GM10847 (cell line): Measurements from ENCODE around the gene KCNQ1.

Experiments
- POLR2A ChIP-seq: IDR thresholded peaks from 2 replicates; pipeline ENCODE4 v1.6.1; 2011; ENCODE audit not compliant: insufficient read length; ENCODE audit errors: extremely low read depth

Gene KCNQ1

DNA sequence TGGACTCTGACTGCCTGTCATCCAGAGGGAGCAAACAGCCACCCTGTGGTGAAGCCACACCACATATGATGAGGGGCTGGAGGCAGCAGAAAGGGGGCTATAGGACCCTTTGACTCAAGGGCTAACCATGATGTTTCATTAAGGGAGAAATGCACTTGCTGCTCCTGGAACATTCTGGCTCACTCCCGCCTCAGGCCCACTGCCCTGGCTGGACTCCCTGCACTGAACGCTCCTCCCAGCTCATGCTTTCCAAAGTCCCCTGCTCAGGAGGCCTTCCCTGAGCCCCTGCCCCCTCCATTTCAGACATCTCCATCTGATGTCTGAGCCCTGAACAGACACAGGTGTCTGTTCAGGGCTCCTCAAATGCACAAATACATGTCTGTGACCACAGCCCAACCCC lies 371.7 kb downstream of the KCNQ1 start:
- TF ChIP-seq POLR2A = no peak

DNA sequence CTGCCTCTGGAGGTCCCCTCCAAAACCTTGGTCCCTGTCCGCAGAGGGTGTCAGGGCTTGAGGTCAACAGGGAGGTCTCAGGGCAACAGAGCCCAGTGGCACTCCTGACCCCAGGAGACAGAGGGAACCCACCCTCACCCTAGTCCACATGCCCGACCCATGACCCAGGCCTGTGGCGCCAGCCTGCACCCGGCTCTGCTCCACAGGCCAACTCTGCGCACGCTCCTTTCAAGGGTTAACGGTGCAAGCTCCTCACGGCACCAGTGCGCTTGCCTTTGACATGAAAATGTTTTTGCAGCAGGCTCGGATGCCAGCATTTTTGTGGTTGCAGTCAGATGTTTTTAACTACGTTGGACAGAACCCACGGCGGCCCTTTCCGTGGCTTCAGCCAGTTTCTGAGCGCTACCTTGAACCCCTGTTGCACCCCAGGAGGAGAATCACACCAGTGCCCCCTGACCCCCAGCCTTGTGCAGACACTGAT lies 372.2 kb downstream of the KCNQ1 start:
- TF ChIP-seq POLR2A = no peak

DNA sequence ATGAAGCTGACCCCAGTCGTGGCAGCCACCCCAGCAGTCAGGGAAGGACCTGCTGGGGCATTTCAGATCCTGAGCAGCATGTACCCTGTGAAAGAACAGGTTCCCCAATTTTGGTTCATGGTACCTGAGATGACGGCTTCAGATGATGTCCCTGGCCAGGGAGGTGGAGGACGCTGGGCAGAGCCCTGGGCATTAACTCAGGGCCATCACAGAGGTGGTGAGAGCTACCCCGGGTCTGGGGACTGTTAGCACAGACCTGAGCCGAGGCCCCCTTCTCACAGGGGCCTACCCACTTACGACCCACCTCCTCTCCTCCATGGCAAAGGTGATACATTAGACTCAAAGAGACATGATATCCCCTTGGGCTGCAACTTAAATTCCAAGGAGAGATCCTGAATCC lies 372.6 kb downstream of the KCNQ1 start:
- TF ChIP-seq POLR2A = no peak

DNA sequence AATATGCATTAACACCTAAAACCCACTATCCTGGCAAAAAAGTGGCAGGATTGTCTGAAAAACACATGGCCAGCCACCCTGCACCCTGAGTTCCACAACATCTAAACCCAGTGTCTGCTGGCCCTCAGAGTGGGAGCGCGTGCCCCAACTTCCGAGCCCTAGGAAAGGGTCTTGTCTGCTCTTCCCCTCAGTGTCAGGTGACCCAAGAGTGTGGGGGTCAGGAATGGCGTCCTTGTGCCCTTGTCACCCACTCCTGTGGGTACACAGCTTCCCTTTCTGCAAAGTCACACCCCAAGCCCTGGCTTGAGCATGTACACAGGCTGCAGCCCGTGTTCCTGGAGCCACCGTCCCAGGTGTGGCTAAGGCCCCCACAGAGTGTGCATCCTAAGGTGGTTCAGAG lies 373.2 kb downstream of the KCNQ1 start:
- no peak for TF ChIP-seq POLR2A

DNA sequence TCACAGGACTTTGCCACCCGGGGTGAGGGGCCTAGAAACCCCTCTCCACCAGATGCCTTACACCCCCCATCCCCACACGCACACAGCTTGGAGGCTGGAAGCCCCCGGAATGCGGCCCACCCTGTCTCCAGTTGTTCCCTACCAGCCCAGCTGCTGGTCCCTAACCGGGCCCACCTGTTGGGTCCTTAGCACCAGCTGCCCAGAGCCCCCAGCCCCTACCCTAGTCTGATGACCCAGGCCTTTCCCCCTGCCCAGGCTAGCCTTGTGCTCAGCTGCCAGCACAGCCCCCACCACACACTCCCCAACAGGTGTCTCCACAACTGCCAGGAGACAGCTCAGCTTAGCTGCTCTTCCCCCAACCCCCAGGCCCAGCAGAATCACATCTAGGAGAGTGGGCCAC lies 373.7 kb downstream of the KCNQ1 start:
- TF ChIP-seq POLR2A = no peak

- TF ChIP-seq POLR2A = no peak
These were observed 374.5 kb downstream of the KCNQ1 start for GRCh38 chr11:2819316-2819715.

DNA sequence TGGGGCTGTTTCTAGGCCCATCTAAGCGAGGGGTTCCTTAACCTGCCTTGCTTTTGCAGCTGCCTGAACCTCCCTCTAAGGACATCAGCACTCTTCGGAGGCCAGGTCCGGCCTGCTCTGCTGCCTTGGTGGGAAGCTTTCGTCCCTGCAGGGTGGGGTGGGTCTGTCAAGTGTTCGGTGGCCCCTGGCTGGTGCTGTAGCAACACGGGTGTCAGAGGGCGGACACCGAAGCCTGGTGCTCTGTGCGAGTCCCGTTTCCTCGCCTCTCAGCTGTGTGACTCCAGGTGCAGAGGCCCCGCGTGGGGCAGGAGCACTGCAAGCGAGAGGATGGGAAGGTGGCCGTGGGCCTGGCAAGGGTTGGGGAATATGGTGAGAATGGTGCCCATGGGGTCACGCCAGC lies 376.2 kb downstream of the KCNQ1 start:
- TF ChIP-seq POLR2A = no peak

- TF ChIP-seq POLR2A = no peak
These were observed 377.1 kb downstream of the KCNQ1 start for GRCh38 chr11:2821891-2822290.

DNA sequence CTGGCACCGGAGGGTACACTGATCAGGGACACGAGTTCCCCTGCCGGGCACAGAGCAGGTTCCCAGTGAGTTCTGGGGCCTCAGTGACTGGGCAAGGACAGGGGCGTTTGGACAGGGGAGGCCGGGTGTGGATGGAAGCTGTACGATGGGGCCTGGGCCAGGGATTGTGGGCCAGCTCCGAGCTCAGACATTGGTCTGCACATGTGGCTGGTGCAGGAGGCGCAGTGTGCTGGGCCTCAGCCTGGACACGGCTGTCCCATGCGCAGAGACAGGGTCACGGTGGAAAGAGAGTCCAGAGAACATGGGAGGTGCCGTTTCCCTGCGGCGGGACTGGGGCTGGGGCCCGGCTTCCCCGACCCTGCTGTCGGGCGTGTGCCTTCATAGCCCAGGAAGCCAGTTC lies 380.0 kb downstream of the KCNQ1 start:
- no peak for TF ChIP-seq POLR2A

DNA sequence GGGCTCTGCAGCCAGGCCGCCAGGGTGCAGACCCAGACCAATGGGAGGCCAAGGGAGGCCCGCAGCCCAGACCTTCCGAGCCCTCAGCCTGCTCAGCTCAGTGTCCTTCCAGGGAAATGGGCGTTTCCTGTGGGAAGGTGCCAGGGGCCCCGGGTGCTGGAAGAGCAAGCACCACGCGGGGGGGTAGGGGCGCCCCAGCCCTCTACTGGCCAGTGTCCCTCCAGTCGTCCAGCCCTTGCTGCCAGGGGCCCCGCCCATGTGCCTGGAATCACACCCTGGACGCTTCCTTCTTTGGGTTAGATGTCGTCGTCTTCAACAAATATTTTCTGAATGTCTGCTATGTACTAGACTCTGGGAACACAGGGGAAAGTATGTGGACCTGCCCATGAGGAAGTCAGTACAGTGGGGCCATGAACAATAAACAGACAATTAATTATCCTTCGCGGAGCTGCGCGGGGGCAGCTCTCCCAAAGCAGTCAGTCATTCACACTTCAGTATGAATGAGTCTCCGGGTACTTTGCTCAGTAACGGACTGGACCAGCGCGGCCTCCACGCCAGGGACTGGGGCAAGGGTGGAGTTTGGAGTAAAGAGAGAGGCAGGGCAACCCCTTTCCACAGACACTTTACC lies 380.6 kb downstream of the KCNQ1 start:
- no peak for TF ChIP-seq POLR2A

DNA sequence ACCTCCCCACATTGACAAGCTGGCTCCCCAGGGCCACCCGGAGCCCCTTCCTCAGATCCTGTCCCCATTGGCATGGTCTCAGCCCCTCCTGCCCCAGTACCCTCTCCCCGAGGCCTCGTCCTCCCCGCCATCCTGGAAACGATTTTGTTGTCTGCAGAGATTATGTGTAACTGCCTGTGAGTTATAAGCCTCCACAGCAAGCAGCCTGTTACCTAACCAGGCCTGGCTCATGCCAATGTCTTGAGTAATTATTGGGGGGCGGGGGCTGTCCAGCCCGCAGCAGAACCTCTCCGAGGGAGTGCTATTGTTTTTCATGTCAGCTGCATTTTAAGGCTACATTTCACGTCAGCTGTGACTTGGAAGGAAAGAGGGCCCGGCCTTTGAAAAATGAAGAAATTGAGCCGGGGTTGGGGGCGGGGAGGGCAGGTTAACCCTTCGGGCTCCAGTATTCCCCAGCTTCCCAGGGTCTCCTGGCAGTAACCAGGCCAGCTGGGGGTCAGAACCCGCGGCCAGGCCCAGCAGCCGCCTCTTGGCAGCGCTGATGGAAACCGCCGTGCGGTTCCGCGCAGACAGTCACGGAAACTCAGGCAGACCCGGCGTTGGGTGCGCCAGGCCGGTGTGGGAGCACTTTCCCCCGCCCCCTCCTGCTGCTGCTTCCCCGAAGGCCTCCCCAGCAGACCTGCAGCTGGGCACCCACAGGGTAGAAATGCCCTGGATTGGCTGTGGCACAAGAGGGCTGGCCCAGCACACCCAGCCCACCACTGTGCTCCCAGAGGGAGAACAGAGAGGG lies 381.3 kb downstream of the KCNQ1 start:
- TF ChIP-seq POLR2A = no peak

DNA sequence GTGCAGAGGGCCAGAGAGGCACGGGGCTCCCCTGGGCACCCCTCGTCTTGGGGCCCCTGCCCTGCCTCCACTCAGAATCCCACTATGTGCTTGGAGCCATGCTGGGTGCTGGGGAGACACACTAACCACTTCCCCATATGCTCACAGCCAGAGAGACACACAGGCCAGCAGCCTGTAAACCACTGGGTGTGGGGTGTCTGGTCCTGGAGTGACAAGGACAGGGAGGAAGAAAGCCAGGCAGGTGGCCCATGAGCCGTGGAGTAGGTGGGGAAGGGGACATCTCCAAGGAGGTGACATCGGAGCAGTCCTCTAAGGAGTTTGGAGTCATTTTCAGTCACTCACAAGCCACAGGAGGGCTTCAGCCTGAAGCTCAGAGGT lies 381.9 kb downstream of the KCNQ1 start:
- no peak for TF ChIP-seq POLR2A

- no peak for TF ChIP-seq POLR2A
These were observed 382.4 kb downstream of the KCNQ1 start for GRCh38 chr11:2827256-2827655.

DNA sequence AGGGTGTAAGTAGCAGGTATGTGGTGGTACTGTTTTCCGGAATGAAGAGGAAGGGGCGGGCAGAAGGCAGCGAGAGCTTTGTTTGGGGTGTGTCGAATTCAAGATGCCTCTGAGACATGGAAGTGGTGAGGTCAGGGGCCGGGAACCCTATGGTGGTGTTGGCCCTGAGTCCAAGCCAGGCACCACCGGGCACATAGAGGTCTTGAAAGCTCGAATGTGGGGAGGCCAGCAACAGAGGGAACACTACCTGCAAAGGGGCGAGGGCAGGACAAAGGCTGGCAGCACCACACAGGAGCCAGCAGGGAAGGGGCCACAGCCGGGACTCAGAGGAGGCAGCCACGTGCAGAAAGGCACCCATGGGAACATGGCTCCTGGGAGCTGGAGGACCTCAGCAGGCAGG lies 383.0 kb downstream of the KCNQ1 start:
- no peak for TF ChIP-seq POLR2A

DNA sequence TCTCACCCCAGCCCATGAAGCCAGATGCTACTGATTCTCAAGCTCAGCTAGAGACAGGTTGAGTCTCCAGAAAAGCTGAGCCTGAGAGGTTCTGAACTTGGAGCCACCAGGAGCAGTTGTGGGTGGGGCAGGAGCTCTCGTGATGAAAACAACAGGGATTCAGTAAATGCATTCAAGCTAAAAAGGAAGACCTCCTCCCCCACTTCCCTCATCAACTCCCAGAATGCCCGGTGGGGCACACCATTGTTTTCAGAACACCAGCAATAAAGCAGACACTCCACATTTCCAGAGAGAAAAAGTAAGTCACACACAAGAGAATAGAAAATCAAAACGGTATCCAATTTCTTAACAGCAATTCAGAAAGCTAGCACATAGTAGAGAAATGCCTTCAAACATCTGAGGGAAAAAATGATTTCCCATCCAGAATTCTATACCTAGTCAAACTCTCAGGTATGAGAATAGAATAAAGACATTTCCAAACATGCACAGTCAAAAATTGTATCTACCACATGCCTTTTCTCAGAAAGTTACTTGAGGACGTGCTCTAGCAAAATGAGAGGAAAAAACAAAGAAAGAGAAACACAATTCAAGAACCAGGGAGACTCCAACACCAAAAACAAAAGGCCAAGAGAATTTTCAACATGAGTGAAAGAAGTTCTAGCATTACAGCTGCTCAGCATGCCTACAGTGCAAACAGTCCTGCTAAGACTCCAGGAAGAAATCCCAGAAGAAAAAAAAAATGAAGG lies 383.9 kb downstream of the KCNQ1 start:
- TF ChIP-seq POLR2A = no peak
